Measurements from ENCODE around the gene RPH3AL. TPM values are rescaled to one million over a fixed set of nuclear protein-coding genes. Genes with fewer than 3 reads are reported as not detected.

RPH3AL gene
- total RNA-seq, 3 donors from 2014 or later (not counting 1 experiment from before 2014, with no cell fraction given): 7.2 to 9.9 (median 7.9) TPM

DNA sequence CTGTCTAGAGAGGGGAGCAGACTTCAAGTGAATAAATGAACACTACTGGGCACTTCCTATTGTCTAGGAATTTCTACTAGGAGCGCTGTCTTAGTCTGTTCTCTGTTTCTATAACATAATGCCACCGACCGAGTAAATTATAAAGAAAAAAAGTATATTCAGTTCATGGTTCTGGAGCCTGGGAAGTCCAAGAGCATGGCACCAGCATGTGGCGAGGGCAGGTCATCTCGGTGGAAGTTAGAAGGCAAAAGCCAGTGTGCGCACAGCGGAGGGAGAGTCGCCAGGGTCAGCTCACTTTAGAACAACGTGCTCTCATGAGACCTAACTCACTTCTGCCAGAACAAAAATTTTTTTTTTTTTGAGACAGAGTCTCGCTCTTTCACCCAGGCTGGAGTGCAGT is 35.5 kb upstream of the RPH3AL start:
- H3K27ac Mint-ChIP-seq: no peak overlapping the region
- no peak overlapping the region for H3K27ac ChIP-seq (ENCODE audit: low read length)
- TF ChIP-seq, protein P1, sequence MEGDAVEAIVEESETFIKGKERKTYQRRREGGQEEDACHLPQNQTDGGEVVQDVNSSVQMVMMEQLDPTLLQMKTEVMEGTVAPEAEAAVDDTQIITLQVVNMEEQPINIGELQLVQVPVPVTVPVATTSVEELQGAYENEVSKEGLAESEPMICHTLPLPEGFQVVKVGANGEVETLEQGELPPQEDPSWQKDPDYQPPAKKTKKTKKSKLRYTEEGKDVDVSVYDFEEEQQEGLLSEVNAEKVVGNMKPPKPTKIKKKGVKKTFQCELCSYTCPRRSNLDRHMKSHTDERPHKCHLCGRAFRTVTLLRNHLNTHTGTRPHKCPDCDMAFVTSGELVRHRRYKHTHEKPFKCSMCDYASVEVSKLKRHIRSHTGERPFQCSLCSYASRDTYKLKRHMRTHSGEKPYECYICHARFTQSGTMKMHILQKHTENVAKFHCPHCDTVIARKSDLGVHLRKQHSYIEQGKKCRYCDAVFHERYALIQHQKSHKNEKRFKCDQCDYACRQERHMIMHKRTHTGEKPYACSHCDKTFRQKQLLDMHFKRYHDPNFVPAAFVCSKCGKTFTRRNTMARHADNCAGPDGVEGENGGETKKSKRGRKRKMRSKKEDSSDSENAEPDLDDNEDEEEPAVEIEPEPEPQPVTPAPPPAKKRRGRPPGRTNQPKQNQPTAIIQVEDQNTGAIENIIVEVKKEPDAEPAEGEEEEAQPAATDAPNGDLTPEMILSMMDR (IDR thresholded peaks at IDR 0.05): no peak
- H3K4me1 Mint-ChIP-seq: peaks cover 12 to 25% of the 10 kb centered on the region in 2 donors
- no peaks in the 10 kb centered on the region for H3K36me3 ChIP-seq (ENCODE audit: control insufficient read depth, insufficient read depth, low read length)
- H3K9me3 Mint-ChIP-seq: no peaks in the 10 kb centered on the region
- no peak overlapping the region for H3K4me3 ChIP-seq (ENCODE audit: low read length)
- no peak for ATAC-seq
- intact Hi-C loops (cut with micrococcal nuclease): loop anchor here (5.0 kb wide), 1 partner anchor 246 kb away; a partner anchor contains a TSS
- no peaks in the 10 kb centered on the region for H3K9me3 ChIP-seq (ENCODE audit: control insufficient read depth, insufficient read depth, low read length)
- H3K27me3 Mint-ChIP-seq (ENCODE audit: low read depth in 2 of 2): peaks cover 8 to 19% of the 10 kb centered on the region in 2 donors
- 93% methylated on average over 10 of the region's 10 CpGs for WGBS (ENCODE audit: insufficient coverage)
- H3K27me3 ChIP-seq (ENCODE audit: control insufficient read depth, insufficient read depth, low read length): peaks cover 7% of the 10 kb centered on the region
- peak overlapping the region; percentile 56 for H3K4me3 Mint-ChIP-seq
- no peaks in the 10 kb centered on the region for H3K36me3 Mint-ChIP-seq
- DNase-seq: no peak
- H3K4me1 ChIP-seq (ENCODE audit: control insufficient read depth, insufficient read depth, low read length): peaks cover 12% of the 10 kb centered on the region

DNA sequence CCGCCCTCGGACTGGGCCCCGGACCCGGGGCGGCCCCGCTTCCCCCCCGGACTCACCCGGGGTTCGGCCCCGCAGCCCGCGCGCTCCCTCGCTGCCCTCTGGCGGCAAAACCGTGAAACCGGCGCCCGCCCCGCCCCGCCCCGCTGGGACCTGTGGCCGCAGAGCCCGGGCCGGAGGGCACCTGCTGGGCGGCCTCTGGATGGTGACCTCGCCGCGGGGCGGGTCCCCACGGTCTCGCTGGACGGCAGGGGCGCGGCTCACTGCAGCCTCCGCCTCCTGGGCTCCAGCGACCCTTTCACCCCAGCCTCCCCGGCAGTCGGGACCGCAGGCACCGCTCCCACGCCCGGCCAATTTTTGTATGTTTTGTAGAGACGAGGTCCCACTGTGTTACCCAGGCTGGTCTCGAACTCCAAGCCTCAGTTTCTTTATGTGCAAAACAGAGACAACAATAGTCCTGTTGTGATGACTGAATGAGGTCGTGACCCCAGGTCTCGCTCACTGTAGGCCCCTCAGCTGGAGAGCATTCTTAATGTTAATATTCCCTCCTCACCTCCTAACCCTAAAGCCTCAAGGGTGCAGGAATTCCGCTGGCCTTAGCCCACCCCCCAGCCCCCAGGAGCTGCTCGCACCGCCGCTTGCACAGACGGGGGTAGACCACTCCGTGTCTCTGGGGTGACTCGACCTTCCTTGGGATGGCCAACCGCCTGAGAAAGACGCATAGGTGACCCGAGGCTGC is 33.7 kb upstream of the RPH3AL start:
- H3K27me3 Mint-ChIP-seq (ENCODE audit: low read depth in 2 of 2): peaks cover 8 to 19% of the 10 kb centered on the region in 2 donors
- Histone ChIP-seq H3K4me1 (ENCODE audit: control insufficient read depth, insufficient read depth, low read length) (peaks cover 12% of the 10 kb centered on the region), H3K36me3 (ENCODE audit: control insufficient read depth, insufficient read depth, low read length) (no peaks in the 10 kb centered on the region), H3K27ac (ENCODE audit: low read length) (no peak overlapping the region), H3K4me3 (ENCODE audit: low read length) (no peak overlapping the region), H3K9me3 (ENCODE audit: control insufficient read depth, insufficient read depth, low read length) (no peaks in the 10 kb centered on the region), H3K27me3 (ENCODE audit: control insufficient read depth, insufficient read depth, low read length) (peaks cover 7% of the 10 kb centered on the region)
- peak; percentile 53 to 73 for DNase-seq
- no peaks in the 10 kb centered on the region for H3K36me3 Mint-ChIP-seq
- peaks cover 21 to 30% of the 10 kb centered on the region in 2 donors for H3K4me1 Mint-ChIP-seq
- H3K4me3 Mint-ChIP-seq: peak overlapping the region; percentile 91
- peak; percentile 81 to 89 (median 81) for ATAC-seq
- WGBS (ENCODE audit: insufficient coverage): 13% methylated on average over 57 of the region's 57 CpGs
- H3K9me3 Mint-ChIP-seq: no peaks in the 10 kb centered on the region
- TF ChIP-seq, protein P1 (IDR thresholded peaks at IDR 0.05): peak; percentile 28
- H3K27ac Mint-ChIP-seq: peak overlapping the region in 1 of 2 donors; percentile 73
- intact Hi-C loops (cut with micrococcal nuclease): loop anchor here (5.0 kb wide), 1 partner anchor 244 kb away; a partner anchor contains a TSS

DNA sequence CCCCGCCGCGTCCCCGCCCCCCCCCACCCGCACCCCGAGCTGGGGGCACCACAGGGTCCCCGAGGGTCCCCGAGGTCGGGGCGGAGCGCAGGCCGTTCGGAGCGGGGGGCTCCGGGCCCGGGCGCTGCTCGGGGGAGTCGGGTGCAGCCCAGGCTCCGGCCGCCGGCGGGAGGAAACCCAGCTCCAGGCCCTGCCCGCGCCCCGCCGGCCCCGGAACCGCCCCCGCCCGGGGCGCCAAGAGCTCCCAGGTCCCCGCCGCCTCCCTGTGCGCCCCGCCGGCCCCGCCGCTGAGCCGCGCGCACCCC is 33.2 kb upstream of the RPH3AL start:
- intact Hi-C loops (cut with micrococcal nuclease): loop anchor here (5.0 kb wide), 1 partner anchor 243 kb away; a partner anchor contains a TSS
- Histone ChIP-seq H3K36me3 (ENCODE audit: control insufficient read depth, insufficient read depth, low read length) (no peaks in the 10 kb centered on the region), H3K4me3 (ENCODE audit: low read length) (no peak overlapping the region), H3K4me1 (ENCODE audit: control insufficient read depth, insufficient read depth, low read length) (peaks cover 12% of the 10 kb centered on the region), H3K27ac (ENCODE audit: low read length) (no peak overlapping the region), H3K9me3 (ENCODE audit: control insufficient read depth, insufficient read depth, low read length) (no peaks in the 10 kb centered on the region), H3K27me3 (ENCODE audit: control insufficient read depth, insufficient read depth, low read length) (peaks cover 7% of the 10 kb centered on the region)
- H3K4me1 Mint-ChIP-seq: peaks cover 21 to 31% of the 10 kb centered on the region in 2 donors
- H3K9me3 Mint-ChIP-seq: no peaks in the 10 kb centered on the region
- H3K4me3 Mint-ChIP-seq: no peak overlapping the region
- H3K27me3 Mint-ChIP-seq (ENCODE audit: low read depth in 2 of 2): peaks cover 8 to 19% of the 10 kb centered on the region in 2 donors
- H3K27ac Mint-ChIP-seq: no peak overlapping the region
- no peak for DNase-seq
- peak in 1 of 3 donors; percentile 45 for ATAC-seq
- WGBS (ENCODE audit: insufficient coverage): under 1% methylated on average over 37 of the region's 42 CpGs
- TF ChIP-seq, protein P1 (IDR thresholded peaks at IDR 0.05): peak; percentile 0
- H3K36me3 Mint-ChIP-seq: no peaks in the 10 kb centered on the region

All from natural killer cell (primary cell).